Spinal cord (tissue), 10 donors: Measurements from ENCODE around the gene CES4A. TPM values are rescaled to one million over a fixed set of nuclear protein-coding genes. Genes with fewer than 3 reads are reported as not detected.
"Not testable (repeated sequence)": the region's sequence is repeated elsewhere in the genome, so short reads cannot be mapped to it uniquely, and the experiment has no call there.

Source experiments
- DNase-seq, 6 donors: peaks; one replicate each; pipeline versions ENCODE4 v3.0.0 to v3.0.0-alpha.2; 2013 to 2015; ENCODE audit warnings: low spot score in 6 of 6, low read depth in 4 of 6
- H3K27ac ChIP-seq: one replicate; pipeline ENCODE4 v1.5.1; 2013; ENCODE audit warnings: low read depth, low read length, control low read depth
- H3K27me3 ChIP-seq: one replicate; pipeline ENCODE4 v1.6.1; 2013; ENCODE audit warnings: low read length; ENCODE audit not compliant: control insufficient read depth, insufficient read depth
- H3K36me3 ChIP-seq: one replicate; pipeline ENCODE4 v1.6.1; 2013; ENCODE audit warnings: low read length; ENCODE audit not compliant: control insufficient read depth, insufficient read depth
- H3K4me1 ChIP-seq: one replicate; pipeline ENCODE4 v1.6.1; 2013; ENCODE audit warnings: low read length; ENCODE audit not compliant: control insufficient read depth, insufficient read depth
- H3K4me3 ChIP-seq: one replicate; pipeline ENCODE4 v1.5.1; 2013; ENCODE audit warnings: low read depth, low read length, control low read depth
- H3K9me3 ChIP-seq: one replicate; pipeline ENCODE4 v1.6.1; 2013; ENCODE audit warnings: low read length; ENCODE audit not compliant: control insufficient read depth, insufficient read depth
- WGBS: methylation state at CpG from one replicate; pipeline ENCODE4 v1.1.5; 2013; ENCODE audit warnings: missing lambda C conversion rate; ENCODE audit not compliant: insufficient coverage; 5-methylcytosine and 5-hydroxymethylcytosine counted together
- long read RNA-seq, 4 donors: transcript quantifications; one replicate each; lab custom pipeline, GENCODE V29; 2026
- polyA plus RNA-seq, 2 donors: library from polyadenylated mRNA; unstranded; fragments of 120-200 nt; gene quantifications; one replicate each; pipeline ENCODE4 v1.2.1, GENCODE V29; 2013; ENCODE audit not compliant: insufficient read length in 2 of 2
- total RNA-seq, 2 donors: library from RNA; depleted of rRNA in 1 of 2; stranded (reverse); fragments of 120-200 nt in 1 of 2; fragments of >200 nt in 1 of 2; gene quantifications; one replicate each; pipeline versions ENCODE4 v1.2.3 to v1.2.4, GENCODE V29; 2013 to 2014
- donor health status: healthy.

Gene CES4A
- total RNA-seq = 10 to 100 TPM in 1 of 2 donors, 1 to 10 TPM in 1; 9.8 to 22.5 TPM
- polyA plus RNA-seq = 10 to 100 TPM; 18.5 to 48.6 TPM
- long read RNA-seq, donor 1, partial matches to known transcripts = 0 of 3 reads
- long read RNA-seq, donor 1, other reads (novel, unspliced or antisense) = 0 of 3 reads
- long read RNA-seq, donor 2, partial matches to known transcripts = 0 of 1 reads
- long read RNA-seq, donor 2, other reads (novel, unspliced or antisense) = 0 of 1 reads
- long read RNA-seq, donor 3 = 0 reads
- long read RNA-seq, donor 4, partial matches to known transcripts = 0 of 1 reads
- long read RNA-seq, donor 4, other reads (novel, unspliced or antisense) = 0 of 1 reads

DNA sequence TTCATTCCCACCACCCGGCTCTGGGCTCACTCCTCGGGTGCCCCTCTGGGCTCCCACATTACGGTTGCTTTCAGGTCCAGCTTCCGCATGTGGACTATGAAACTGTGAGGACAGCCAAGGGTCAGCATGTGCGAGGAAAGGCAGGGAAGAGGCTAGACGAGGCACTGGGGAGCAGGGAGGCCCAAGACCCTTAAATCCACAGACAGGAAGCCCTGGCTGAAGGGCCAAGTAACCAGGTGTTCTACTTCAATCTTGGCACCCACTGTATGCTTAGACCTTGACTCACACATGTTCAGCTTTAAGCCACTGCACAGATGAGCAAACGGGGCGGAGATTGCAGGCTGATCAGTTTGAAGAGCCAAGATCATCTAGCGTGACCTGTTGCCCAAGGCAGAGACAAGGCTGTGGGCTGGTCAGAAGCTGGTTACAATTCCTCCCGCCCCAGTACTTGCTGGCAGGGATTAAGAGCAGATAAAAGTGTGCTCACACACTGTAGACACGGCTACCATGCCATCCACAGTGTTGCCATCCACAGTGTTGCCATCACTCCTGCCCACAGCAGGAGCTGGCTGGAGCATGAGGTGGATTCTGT lies at the start of gene CES4A:
Gene CES4A (plus strand): TSS at position 393 of the 592 bp plus-strand sequence. CDS start 184 bp downstream, at position 577.
- no peaks in the 10 kb centered on the region for H3K4me1 ChIP-seq
- no peaks in the 10 kb centered on the region for H3K36me3 ChIP-seq
- H3K27me3 ChIP-seq = no peaks in the 10 kb centered on the region
- no peak within 1 kb of the TSS for H3K27ac ChIP-seq
- H3K4me3 ChIP-seq = no peak within 1 kb of the TSS
- no peaks in the 10 kb centered on the region for H3K9me3 ChIP-seq
- WGBS = 79% methylated on average over 9 of the region's 11 CpGs
- no peak for DNase-seq

DNA sequence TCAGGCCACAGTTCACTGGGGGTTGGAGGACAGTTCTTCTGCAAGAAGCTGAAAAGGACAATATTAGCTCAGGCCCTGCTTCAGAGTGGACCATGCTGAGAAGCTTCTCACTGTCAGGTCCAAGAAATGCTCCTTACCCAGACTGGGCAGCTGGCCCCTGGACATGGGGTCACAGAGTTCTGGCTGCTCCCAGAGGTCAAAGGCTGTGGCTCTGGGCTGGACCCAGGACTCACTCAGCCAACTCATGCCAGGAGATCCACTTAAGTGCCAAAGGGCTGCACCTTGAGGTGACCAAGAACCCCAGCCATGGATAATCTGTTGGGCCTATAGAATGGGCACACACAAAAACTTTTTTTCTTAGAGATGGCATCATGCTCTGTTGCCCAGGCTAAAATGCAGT lies 49.0 kb upstream of the CES4A start:
- H3K27me3 ChIP-seq = no peaks in the 10 kb centered on the region
- H3K4me1 ChIP-seq = peaks cover 21% of the 10 kb centered on the region
- no peak overlapping the region for H3K27ac ChIP-seq
- no peaks in the 10 kb centered on the region for H3K9me3 ChIP-seq
- H3K4me3 ChIP-seq = no peak overlapping the region
- H3K36me3 ChIP-seq = peaks cover 85% of the 10 kb centered on the region
- no peak for DNase-seq

DNA sequence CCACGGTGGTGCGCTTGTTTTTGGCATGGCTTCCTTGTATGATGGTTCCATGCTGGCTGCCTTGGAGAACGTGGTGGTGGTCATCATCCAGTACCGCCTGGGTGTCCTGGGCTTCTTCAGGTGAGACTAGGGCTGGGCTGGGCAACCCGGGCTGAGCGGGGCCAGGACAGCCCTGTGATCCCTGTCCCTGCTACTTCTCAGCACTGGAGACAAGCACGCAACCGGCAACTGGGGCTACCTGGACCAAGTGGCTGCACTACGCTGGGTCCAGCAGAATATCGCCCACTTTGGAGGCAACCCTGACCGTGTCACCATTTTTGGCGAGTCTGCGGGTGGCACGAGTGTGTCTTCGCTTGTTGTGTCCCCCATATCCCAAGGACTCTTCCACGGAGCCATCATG lies 48.2 kb upstream of the CES4A start:
- H3K4me1 ChIP-seq = peaks cover 18% of the 10 kb centered on the region
- H3K27ac ChIP-seq = no peak overlapping the region
- WGBS = 97% methylated on average over 16 of the region's 16 CpGs
- peaks cover 89% of the 10 kb centered on the region for H3K36me3 ChIP-seq
- H3K27me3 ChIP-seq = no peaks in the 10 kb centered on the region
- no peak for DNase-seq
- no peak overlapping the region for H3K4me3 ChIP-seq
- H3K9me3 ChIP-seq = no peaks in the 10 kb centered on the region

DNA sequence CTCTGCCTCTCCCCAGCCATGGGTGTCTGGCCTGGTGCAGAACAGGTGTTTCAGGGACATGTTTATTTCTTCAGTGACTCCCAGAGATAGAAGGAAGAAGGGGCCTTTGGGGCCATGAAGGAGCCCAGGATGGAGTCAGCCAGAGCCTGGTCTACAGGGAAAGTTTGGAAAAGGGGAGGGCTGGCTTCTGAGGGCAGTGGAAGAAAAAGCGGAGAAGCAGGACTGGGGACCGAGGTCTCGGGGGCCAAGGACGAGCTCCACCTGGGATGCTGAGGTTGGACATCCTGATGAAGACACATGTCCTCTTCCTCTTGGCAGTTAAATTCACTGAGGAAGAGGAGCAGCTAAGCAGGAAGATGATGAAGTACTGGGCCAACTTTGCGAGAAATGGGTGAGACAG lies 45.4 kb upstream of the CES4A start:
- no peak overlapping the region for H3K27ac ChIP-seq
- no peak for DNase-seq
- WGBS = 98% methylated on average over 5 of the region's 5 CpGs
- H3K9me3 ChIP-seq = no peaks in the 10 kb centered on the region
- no peak overlapping the region for H3K4me3 ChIP-seq
- H3K36me3 ChIP-seq = peaks cover 65% of the 10 kb centered on the region
- no peaks in the 10 kb centered on the region for H3K27me3 ChIP-seq
- H3K4me1 ChIP-seq = peaks cover 5% of the 10 kb centered on the region

DNA sequence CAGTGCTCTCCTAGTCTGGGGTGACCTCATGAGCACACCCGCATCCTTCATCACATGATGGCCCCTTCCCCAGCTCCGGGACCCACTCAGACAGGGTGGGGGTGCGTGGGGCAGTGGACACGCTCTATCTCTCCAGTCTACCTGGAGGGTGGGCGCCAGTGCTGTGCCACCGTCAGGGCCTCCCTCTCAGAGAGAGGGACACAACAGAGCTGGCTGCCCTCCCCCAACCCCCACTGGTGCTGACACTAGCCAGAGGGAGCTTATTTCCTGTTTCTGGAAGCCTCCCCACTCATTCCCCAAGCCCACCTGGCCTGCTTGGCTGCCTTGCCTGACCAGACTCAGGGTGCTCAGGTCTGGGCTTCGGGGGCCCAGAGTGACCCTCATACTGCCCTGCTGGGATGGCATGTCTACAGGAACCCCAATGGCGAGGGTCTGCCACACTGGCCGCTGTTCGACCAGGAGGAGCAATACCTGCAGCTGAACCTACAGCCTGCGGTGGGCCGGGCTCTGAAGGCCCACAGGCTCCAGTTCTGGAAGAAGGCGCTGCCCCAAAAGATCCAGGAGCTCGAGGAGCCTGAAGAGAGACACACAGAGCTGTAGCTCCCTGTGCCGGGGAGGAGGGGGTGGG lies 44.8 kb upstream of the CES4A start:
- 91% methylated on average over 14 of the region's 15 CpGs for WGBS
- no peak for DNase-seq
- H3K4me1 ChIP-seq = peaks cover 10% of the 10 kb centered on the region
- H3K36me3 ChIP-seq = peaks cover 59% of the 10 kb centered on the region
- no peak overlapping the region for H3K4me3 ChIP-seq
- H3K9me3 ChIP-seq = no peaks in the 10 kb centered on the region
- H3K27ac ChIP-seq = no peak overlapping the region
- peaks cover 5% of the 10 kb centered on the region for H3K27me3 ChIP-seq

DNA sequence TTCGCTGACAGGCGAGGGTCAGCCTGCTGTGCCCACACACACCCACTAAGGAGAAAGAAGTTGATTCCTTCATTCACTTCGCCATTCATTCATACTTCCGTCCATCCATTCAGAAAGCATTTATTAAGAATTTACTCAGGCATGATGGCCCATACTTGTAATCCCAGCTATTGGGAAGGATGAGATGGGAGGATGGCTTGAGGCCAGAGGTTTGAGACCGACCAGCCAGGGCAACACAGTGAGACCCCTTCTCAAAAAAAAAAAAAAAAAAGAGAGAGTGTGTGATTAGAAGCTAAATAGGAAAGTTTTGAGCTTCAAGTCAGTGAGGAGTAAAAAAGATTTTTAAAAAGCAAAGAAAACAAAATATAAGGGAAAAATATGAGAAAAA lies 44.3 kb upstream of the CES4A start:
- no peak overlapping the region for H3K4me3 ChIP-seq
- WGBS = no CpG with 5 or more reads among the region's 5 CpGs

DNA sequence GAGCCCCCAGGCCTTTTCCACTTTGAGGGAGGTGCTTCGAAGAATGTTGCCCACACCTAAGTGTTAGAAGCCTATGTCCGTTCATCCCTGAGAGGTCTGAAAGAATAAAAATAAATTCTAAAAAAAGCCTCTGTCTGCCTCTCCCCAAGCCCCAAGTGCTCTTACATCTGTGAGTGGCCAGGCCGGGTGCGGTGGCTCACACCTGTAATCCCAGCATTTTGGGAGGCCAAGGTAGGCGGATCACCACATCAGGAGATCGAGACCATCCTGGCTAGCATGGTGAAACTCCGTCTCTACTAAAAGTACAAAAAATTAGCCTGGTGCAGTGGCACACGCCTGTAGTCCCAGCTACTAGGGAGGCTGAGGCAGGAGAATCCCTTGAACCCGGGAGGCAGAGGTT lies 43.4 kb upstream of the CES4A start:
- 100% methylated on average over 5 of the region's 9 CpGs for WGBS
- Histone ChIP-seq H3K4me1 (peaks cover 19% of the 10 kb centered on the region), H3K36me3 (peaks cover 46% of the 10 kb centered on the region), H3K27me3 (peaks cover 20% of the 10 kb centered on the region)
- not testable (repeated sequence) for H3K4me3 ChIP-seq, H3K27ac ChIP-seq, H3K9me3 ChIP-seq, DNase-seq

More for the DNA sequence above, 44.3 kb upstream of the CES4A start:
- Histone ChIP-seq H3K27me3 (peaks cover 10% of the 10 kb centered on the region), H3K27ac (no peak overlapping the region), H3K36me3 (peaks cover 55% of the 10 kb centered on the region), H3K9me3 (no peaks in the 10 kb centered on the region), H3K4me1 (peaks cover 15% of the 10 kb centered on the region)
- no peak for DNase-seq

DNA sequence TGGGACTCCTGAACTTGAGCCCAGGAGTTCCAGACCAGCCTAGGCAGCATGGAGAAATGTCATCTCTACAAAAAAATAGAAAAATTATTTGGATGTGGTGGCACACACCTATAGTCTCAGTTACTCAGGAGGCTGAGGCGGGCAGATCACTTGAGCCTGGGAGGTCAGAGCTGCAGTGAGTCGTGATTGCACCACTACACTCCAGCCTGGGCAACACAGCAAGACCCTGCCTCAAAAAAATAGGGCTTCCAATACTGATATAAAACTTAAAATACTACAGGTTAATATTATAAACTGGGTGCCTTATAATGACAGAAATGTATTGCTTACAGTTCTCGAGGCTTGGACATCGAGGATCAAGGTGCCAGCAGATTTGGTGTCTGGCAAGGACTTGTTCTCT lies 42.5 kb upstream of the CES4A start:
- Histone ChIP-seq H3K27ac (no peak overlapping the region), H3K4me3 (no peak overlapping the region), H3K4me1 (peaks cover 19% of the 10 kb centered on the region), H3K9me3 (no peaks in the 10 kb centered on the region), H3K36me3 (peaks cover 36% of the 10 kb centered on the region), H3K27me3 (peaks cover 28% of the 10 kb centered on the region)
- WGBS = 95% methylated on average over 2 of the region's 4 CpGs
- DNase-seq = no peak

DNA sequence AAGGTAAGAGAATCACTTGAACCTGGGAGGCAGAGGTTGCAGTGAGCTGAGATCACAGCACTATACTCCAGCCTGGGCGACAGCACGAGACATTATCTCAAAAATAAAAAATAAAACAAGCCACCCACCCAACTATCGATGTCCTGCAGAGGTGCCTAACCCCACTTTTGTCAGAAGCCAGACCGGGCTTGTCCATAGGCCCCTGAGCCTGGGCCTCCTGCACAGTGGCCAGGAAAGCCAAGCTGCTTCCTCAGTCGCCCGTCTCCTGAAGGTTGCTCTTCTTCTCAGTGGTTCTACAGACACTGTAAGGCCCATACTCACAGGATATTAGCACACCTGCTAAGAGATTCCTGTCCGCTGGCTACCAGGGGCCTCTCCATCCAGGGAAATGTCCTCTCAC lies 41.8 kb upstream of the CES4A start:
- H3K4me3 ChIP-seq = no peak overlapping the region
- H3K27me3 ChIP-seq = peaks cover 34% of the 10 kb centered on the region
- H3K9me3 ChIP-seq = no peaks in the 10 kb centered on the region
- DNase-seq = no peak
- no peak overlapping the region for H3K27ac ChIP-seq
- WGBS = 89% methylated on average over 7 of the region's 7 CpGs
- peaks cover 30% of the 10 kb centered on the region for H3K36me3 ChIP-seq
- peaks cover 19% of the 10 kb centered on the region for H3K4me1 ChIP-seq

DNA sequence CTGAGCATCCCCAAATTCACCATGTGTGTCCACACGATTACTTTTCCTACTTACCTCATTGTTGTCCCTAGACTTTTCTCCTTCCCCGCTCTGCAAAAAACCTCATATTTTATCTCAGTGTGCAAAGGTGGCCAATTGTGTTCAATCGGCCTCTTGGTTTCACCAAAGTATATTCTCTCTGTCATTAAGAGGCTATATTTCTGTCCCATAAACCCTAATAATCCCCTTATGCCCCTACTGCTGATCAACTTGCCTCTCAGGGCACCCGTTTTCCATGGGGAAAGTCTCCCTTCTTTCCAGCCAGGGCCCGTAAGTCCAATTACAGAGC lies 41.5 kb upstream of the CES4A start:
- no peak for DNase-seq
- no peaks in the 10 kb centered on the region for H3K9me3 ChIP-seq
- peaks cover 19% of the 10 kb centered on the region for H3K4me1 ChIP-seq
- H3K36me3 ChIP-seq = peaks cover 26% of the 10 kb centered on the region
- peaks cover 36% of the 10 kb centered on the region for H3K27me3 ChIP-seq
- no peak overlapping the region for H3K4me3 ChIP-seq
- no peak overlapping the region for H3K27ac ChIP-seq
- WGBS = 43% methylated on average over 4 of the region's 5 CpGs
